Gastroesophageal sphincter (tissue), 3 donors: ENCODE results near the gene CALY.

ENCODE experiments used
- POLR2AphosphoS5 ChIP-seq: sonication (generic); formaldehyde crosslinking; IDR thresholded peaks from one replicate; pipeline ENCODE4 v1.6.1; 2017; ENCODE audit warnings: antibody characterized with exemption
- TF ChIP-seq, protein P1 (sequence below), 4 experiments: fragments of 200-600 bp in 2 of 4; fragments of 450-650 bp in 2 of 4; sonication (generic) in 1 of 4; IDR thresholded peaks; one replicate each; pipeline ENCODE4 v1.5.1; 2017 to 2019; ENCODE audit warnings: antibody characterized with exemption in 4 of 4, mild to moderate bottlenecking in 2 of 4, moderate library complexity in 2 of 4

DNA sequence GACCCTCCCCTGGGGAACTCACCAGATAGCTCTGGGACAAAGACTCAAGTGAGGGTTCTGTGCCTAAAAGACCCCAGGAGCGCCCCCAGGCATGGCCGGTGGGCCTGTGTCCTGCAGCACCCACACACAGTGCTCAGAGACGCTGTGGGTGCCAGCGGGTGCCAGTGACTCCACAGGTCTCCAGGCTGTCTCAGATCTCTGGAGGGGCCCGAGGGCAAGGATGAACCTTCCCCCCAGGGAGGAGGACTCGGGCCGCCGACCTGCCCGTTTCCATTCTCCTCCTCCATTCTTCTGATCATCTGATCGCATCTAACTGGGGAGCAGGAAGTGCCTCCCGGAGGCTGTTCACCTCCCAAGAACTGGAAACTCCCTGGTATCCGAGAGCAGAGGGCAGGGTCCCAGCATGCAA is 61.0 kb downstream of the CALY start:
- TF ChIP-seq, protein P1, sequence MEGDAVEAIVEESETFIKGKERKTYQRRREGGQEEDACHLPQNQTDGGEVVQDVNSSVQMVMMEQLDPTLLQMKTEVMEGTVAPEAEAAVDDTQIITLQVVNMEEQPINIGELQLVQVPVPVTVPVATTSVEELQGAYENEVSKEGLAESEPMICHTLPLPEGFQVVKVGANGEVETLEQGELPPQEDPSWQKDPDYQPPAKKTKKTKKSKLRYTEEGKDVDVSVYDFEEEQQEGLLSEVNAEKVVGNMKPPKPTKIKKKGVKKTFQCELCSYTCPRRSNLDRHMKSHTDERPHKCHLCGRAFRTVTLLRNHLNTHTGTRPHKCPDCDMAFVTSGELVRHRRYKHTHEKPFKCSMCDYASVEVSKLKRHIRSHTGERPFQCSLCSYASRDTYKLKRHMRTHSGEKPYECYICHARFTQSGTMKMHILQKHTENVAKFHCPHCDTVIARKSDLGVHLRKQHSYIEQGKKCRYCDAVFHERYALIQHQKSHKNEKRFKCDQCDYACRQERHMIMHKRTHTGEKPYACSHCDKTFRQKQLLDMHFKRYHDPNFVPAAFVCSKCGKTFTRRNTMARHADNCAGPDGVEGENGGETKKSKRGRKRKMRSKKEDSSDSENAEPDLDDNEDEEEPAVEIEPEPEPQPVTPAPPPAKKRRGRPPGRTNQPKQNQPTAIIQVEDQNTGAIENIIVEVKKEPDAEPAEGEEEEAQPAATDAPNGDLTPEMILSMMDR (IDR thresholded peaks at IDR 0.05), result no peak
- TF ChIP-seq POLR2AphosphoS5, result no peak
